ENCODE data around the gene LAMA1. TPM values are rescaled to one million over a fixed set of nuclear protein-coding genes. Genes with fewer than 3 reads are reported as not detected.

Gene LAMA1
- total and polyA plus RNA-seq, 2 donors (not counting 3 experiments of a cell fraction or from before 2014, with no cell fraction given), result 0.04 TPM; not detected in 1

DNA sequence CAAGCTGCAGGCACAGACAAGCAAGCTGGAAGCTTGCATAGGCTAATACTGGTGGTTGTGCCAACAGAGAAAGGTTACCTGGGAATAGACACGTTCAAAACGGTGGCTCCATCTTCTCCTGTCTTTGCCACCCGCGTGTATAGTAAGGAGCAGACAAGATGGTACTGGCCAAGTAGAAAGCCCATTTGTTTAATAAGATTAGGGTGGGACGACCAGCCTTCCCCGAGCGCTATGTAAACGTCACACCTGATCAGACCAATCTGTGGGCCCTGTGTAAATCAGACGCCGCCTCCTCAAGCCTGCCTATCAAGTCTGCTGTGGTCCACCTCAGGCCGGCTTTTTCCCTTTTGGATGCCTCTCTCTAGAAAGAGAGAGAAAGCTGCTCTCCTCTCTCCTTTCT lies 189.2 kb downstream of the LAMA1 start:
- Histone ChIP-seq H2AFZ (ENCODE audit: low read depth, low read length) (no peak overlapping the region), H3K9ac (replicated peaks; ENCODE audit: extremely low read depth, insufficient read depth, low read length) (no peak overlapping the region), H3K79me2 (ENCODE audit: control insufficient read depth, insufficient read depth, low read length) (no peaks in the 10 kb centered on the region), H3K4me2 (ENCODE audit: insufficient read depth, low read length) (no peak overlapping the region), H4K20me1 (replicated peaks; ENCODE audit: control insufficient read depth, extremely low read depth, insufficient read depth, low read length) (no peaks in the 10 kb centered on the region), H3K36me3 (ENCODE audit: control insufficient read depth in 2 of 2, extremely low read depth in 1 of 2, insufficient read depth in 2 of 2, low read length in 2 of 2) (no peaks in the 10 kb centered on the region), H3K9me3 (replicated peaks; ENCODE audit: control insufficient read depth, insufficient read depth, low read length) (no peaks in the 10 kb centered on the region), H3K4me1 (ENCODE audit: control insufficient read depth, extremely low read depth, insufficient read depth, low read length) (no peaks in the 10 kb centered on the region), H3K4me3 (replicated peaks in 1 of 3; ENCODE audit: insufficient read depth in 1 of 3, low read depth in 1 of 3, low read length in 3 of 3) (no peak overlapping the region), H3K27me3 (ENCODE audit: control insufficient read depth in 2 of 2, insufficient read depth in 2 of 2, low read length in 2 of 2) (no peaks in the 10 kb centered on the region), H3K27ac (ENCODE audit: insufficient read depth, low read depth, low read length) (no peak overlapping the region), H3K9me1 (replicated peaks; ENCODE audit: control insufficient read depth, extremely low read depth, insufficient read depth, low read length) (no peaks in the 10 kb centered on the region)
- no TSS peak for BruUV-seq (replicated peaks)
- TF ChIP-seq FOS (IDR thresholded peaks at IDR 0.05; ENCODE audit: borderline replicate concordance, insufficient read depth, low read length) (no peak), POLR2AphosphoS5 (IDR thresholded peaks at IDR 0.05; ENCODE audit: insufficient read depth, low read depth, low read length) (no peak), POLR2A (IDR thresholded peaks at IDR 0.05; ENCODE audit: low read depth, low read length) (no peak), GATA2 (IDR thresholded peaks at IDR 0.05; ENCODE audit: insufficient read depth, insufficient read length, low read depth, low read length) (no peak), MYC (IDR thresholded peaks at IDR 0.05; ENCODE audit: low read depth, low read length) (no peak), CTCF (IDR thresholded peaks at IDR 0.05; ENCODE audit: extremely low read depth in 1 of 2, insufficient read depth in 1 of 2, low read depth in 1 of 2, low read length in 2 of 2) (no peak), EZH2 (IDR thresholded peaks at IDR 0.05; ENCODE audit: borderline replicate concordance, low read depth, low read length, severe bottlenecking) (no peak)
- intact Hi-C loops (cut with micrococcal nuclease), result no loop called here
- dilution Hi-C loops (cut with MboI; ENCODE audit: extremely low pct_ligation_motif_present, low sequenced_read_pairs), result no loop called here
- DNase-seq (ENCODE audit: low read depth, low spot score) (no peak), FAIRE-seq (no peak)
- ChIA-PET POLR2A (no interaction called here), CTCF (interaction anchor here (0.6 to 1.8 kb wide), 2 partner anchors 8 to 92 kb away, joined by 4 to 5 read pairs; no protein-coding TSS in a partner anchor)

Data from endothelial cell of umbilical vein (primary cell).